Effector CD8-positive, alpha-beta T cell (primary cell): Measurements from ENCODE around the gene CYP2B6.
"Not testable (repeated sequence)": the region's sequence is repeated elsewhere in the genome, so short reads cannot be mapped to it uniquely, and the experiment has no call there.

ENCODE experiments used
- DNase-seq: peaks from one replicate; lab custom pipeline; 2025; lab: John Stamatoyannopoulos, UW
- total RNA-seq, 4 experiments: gene quantifications; one replicate each; lab custom pipeline; 2026; lab: John Stamatoyannopoulos, UW

Gene CYP2B6
- total RNA-seq, result 0 to 0.18 (median 0.09) reads per million in 4 experiments

DNA sequence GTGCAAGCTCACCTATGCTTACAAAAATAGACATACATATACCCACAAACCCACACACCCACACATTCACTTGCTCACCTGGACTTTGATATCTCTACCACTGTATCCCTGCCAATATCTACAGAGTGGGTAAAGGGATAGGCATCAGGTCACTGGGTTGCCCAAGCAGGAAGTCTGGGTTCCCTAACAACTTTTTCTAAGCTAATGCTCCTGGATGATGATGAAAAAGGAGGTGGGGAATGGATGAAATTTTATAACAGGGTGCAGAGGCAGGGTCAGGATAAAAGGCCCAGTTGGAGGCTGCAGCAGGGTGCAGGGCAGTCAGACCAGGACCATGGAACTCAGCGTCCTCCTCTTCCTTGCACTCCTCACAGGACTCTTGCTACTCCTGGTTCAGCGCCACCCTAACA is at the start of gene CYP2B6:
TSS of gene CYP2B6 (plus strand) at position 311 of the 410 bp plus-strand sequence. CDS start at position 335, 24 bp downstream.
- DNase-seq, result no peak

DNA sequence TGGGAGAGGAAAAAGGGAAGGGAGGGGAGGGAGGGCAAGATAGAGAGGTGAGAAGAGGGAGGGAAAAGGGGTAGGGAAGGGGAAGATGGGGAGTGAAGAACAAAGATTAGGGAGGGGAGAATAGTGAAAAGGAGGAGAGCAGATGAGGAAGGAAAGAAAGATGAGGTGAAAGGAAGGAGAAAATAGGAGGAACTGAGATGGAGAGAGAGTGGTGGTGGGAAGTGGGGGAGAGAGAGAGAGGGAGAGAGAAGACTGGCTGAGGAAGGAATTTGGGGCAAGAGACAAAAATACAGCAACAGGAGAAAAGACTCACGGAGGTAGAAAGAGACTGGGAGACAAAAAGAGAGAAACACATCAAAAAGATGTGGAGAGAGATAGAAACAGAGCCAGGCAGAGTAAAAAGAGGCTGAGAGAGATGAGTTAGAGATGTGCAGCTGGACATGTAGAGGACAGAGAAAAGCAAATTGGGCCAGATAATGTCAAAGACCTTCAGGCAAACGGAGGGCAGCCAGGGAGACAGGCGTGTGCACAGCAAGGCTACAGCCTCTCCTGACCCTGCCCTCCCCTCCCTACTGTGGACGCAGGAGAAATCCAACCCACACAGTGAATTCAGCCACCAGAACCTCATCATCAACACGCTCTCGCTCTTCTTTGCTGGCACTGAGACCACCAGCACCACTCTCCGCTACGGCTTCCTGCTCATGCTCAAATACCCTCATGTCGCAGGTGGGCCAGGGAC is 49.4 kb upstream of the CYP2B6 start:
- DNase-seq, result no peak

DNA sequence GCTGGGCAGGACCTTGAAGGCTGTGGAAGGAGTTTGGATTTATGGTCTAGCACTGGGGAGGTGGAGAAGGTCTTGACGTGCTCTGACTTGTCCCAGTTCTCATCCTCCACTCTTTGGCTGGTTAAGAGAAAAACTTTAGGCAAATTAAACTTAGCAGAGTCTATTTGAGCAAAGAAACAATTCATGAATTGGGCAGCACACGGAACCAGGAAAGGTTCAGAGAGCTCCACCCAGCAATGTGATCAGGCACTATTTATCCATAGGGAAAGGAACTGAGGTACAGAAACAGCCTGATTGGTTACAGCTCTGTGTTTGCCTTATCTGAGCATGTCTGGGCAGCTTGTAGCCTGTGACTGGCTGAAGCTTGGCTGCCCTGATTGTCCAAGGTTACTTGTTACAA is 45.4 kb upstream of the CYP2B6 start:
- no peak for DNase-seq

DNA sequence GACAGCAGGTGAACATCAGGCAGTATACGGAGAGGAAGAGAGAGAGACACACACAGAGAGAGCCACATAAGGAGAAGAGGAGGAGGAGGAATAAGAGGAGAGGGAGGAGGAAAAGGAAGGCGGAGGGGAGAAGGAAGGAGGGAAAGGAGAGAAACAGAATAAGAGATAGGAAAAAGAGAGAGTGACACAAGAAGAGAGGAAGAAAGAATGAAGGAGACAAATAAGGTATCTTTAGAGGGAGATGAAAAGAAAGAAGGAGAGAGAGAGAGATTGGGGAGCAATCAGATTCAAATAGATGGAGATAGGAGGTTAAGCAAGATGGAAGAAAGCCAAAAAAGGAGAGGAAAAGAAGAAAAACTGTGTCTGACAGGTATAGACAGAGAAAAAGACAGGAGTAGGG is 44.0 kb upstream of the CYP2B6 start:
- no peak for DNase-seq

DNA sequence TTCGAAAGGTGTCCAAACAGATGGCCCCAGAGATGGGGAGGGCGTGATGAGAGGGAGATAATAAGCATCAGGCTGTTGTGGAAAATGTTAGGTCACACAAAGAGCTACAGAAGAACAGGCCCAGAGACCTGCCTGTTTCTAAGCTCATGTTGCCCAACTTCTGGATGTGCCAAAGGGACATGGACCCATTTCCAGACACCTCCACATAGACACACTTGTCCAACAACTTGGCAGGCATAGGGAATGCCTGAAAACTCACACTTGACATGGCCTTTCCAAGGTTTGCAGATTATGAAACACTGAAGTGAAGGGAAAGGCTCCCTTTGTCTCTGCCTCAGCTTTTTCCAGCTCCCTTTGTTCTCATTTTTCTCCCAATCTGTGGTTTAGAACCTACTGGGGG is 43.5 kb upstream of the CYP2B6 start:
- DNase-seq, result no peak

DNA sequence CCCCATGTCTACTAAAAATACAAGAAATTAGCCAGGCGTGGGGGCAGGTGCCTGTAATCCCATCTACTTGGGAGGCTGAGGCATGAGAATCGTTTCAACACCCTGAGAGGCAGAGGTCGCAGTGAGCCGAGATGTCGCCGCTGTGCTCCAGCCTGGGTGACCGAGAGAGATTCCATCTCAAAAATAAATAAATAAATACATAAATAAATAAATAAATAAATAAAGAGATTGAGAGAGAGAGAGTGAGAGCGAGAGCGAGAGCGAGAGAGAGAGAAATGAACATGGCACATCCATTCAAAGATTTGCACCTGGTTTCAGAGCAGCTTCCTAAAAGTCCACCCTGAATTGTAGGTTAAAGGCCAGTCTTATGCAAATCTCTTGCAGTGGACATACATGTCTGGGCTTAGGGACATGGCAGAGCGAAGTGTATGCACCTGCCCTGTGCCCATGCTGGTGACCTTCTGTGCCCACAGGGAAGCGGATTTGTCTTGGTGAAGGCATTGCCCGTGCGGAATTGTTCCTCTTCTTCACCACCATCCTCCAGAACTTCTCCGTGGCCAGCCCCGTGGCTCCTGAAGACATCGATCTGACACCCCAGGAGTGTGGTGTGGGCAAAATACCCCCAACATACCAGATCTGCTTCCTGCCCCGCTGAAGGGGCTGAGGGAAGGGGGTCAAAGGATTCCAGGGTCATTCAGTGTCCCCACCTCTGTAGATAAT is 42.3 kb upstream of the CYP2B6 start:
- no peak for DNase-seq

DNA sequence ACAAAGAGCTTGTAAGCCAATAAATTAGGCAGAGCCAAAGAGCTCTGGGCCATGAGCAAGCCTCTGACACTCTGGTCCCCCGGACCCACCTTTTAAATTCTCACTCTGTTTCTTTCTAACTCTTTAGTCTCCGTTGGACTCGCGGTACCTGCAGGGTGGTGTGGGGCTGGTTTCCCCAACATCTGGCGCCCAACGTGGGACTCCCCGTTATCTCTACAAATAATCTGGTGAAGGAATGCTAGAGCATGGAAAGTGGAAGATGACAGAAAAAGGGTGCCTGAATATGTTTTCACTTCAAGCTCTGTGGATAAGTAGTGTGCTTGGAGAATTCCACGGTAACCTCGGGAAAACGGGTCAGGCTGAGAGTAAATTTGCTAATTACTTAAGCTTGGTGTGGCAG is 36.5 kb upstream of the CYP2B6 start:
- DNase-seq, result no peak

DNA sequence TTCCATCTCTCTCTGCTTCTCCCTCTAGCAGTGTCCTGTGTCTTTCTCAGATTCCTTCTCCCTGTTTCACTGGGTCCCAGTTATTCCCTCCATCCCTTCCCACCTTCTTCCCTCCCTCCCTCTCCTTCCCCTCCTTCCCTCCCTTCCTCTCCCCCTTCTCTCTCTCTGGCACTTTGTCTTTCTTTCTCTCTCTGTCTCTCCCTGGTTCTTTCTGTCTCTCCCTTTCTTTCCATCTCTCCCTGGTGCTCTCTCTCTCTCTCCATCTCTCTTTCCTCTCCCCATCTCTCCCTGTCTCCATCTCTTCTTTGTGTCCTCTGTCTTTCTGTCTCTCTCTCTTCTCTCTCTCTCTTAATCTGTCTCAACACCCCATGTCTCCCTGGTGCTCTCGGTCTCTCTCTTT is 31.7 kb upstream of the CYP2B6 start:
- DNase-seq, result no peak

DNA sequence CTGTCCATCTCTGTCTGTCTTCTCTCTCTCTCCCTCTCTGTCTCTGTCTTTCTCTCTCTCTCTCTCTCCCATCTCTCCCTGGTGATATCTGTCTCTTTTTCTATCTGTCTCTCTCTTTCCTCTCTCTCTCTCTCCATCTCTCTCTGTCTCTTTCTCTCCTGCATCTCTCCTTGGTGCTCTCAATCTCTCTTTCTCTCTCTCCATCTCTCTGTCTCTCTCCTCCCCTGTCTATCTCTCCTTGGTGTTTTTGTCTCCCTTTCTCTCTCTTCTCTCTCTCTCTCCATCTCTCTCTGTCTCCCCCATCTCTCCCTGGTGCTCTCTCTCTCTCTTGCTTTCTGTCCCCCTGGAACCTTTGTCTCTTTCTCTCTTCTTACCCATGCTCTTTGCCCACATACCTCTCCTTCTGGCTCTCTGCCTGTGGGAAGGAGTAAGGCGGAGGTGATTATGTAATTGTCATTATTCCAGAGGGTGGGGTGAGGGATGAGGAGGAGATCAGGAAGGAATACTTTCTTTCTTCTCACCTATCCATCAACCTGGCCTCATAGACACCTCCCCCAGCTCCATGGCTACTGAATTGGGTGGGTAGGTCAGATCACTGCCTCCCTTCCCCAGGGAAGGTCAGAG is 30.9 kb upstream of the CYP2B6 start:
- no peak for DNase-seq

DNA sequence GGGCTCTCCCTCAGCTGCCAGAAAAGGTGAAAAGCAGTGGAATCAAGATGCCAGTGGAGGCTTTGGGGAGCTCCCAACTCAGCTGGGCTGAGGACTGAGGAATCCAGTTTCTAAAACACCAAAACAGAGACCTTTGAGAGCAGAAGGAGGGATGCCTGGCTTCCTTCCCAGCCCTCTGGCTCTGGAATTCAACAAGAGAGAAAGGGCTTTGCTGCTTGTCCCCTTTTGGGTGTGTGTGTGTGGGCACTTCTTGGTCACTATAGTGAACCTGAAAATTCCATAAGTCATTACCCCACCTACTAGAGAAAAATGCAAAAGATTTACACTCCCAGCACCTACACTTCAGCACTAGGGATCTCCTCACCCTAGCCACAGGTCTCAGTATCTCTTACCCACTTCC is 30.3 kb upstream of the CYP2B6 start:
- DNase-seq, result no peak

DNA sequence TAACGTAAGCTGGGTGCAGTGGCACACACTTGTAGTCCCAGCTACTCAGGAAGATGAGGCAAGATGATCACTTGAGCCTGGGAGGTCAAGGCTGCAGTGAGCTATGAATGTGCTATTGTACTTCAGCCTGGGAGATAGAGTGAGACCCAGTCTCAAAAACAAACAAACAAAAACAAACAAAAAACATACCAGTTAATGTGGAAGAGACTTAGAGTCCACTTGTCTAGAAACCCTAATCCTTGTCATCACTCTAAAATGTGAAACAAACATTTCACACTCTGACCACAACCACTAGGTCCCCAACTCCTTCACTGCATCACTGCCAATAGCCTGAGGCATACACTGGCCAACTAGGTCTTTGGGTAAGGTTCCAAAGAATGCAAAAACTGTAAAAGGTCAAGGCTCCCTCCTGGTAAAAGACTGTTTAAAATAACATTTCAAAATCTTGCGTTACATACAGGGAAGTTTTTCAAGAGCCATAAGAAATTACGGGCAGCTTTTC is 28.6 kb upstream of the CYP2B6 start:
- DNase-seq, result no peak

DNA sequence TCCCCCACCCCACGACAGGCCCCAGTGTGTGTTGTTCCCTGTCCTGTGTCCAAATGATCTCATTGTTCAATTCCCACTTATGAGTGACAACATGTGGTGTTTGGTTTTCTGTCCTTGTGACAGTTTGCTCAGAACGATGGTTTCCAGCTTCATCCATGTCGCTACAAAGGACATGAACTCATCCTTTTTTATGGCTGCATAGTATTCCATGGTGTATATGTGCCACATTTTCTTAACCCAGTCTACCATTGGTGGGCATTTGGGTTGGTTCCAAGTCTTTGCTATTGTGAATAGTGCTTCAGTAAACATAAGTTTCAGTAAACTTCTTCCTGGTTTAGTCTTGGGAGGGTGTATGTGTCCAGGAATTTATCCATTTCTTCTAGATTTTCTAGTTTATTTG is 26.7 kb upstream of the CYP2B6 start:
- not testable (repeated sequence) for DNase-seq

DNA sequence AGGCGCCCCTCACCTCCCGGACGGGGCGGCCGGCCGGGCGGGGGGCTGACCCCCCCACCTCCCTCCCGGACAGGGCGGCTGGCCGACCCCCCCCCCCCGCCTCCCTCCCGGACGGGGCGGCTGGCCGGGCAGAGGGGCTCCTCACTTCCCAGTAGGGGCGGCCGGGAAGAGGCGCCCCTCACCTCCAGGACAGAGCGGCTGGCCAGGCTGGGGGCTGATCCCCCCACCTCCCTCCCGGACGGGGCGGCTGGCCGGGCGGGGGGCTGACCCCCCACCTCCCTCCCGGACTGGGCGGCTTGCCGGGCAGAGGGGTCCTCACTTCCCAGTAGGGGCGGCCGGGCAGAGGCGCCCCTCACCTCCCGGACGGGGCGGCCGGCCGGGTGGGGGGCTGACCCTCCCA is 25.7 kb upstream of the CYP2B6 start:
- DNase-seq, result not testable (repeated sequence)

DNA sequence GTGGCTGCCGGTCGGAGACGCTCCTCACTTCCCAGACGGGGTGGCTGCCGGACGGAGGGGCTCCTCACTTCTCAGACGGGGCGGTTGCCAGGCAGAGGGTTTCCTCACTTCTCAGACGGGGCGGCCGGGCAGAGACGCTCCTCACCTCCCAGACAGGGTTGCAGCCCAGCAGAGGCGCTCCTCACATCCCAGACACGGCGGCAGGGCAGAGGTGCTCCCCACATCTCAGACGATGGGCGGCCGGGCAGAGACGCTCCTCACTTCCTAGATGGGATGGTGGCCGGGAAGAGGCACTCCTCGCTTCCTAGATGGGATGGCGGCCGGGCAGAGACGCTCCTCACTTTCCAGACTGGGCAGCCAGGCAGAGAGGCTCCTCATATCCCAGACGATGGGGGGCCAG is 24.5 kb upstream of the CYP2B6 start:
- not testable (repeated sequence) for DNase-seq

DNA sequence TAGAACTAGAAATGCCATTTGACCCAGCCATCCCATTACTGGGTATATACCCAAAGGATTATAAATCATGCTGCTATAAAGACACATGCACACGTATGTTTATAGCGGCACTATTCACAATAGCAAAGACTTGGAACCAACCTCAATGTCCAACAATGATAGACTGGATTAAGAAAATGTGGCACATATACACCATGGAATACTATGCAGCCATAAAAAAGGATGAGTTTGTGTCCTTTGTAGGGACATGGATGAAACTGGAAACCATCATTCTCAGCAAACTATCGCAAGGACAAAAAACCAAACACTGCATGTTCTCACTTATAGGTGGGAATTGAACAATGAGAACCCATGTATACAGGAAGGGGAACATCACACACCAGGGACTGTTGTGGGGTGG is 23.0 kb upstream of the CYP2B6 start:
- DNase-seq, result not testable (repeated sequence)

DNA sequence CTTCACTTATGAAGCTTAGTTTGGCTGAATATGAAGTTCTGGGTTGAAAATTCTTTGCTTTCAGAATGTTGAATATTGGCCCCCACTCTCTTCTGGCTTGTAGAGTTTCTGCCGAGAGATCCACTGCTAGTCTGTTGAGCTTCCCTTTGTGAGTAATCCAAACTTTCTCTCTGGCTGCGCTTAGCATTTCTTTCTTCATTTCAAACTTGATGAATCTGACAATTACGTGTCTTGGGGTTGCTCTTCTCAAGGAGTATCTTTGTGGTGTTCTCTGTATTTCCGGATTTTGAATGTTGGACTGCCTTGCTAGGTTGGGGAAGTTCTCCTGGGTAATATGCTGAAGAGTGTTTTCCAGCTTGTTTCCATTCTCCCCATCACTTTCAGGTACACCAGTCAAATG is 21.4 kb upstream of the CYP2B6 start:
- not testable (repeated sequence) for DNase-seq

DNA sequence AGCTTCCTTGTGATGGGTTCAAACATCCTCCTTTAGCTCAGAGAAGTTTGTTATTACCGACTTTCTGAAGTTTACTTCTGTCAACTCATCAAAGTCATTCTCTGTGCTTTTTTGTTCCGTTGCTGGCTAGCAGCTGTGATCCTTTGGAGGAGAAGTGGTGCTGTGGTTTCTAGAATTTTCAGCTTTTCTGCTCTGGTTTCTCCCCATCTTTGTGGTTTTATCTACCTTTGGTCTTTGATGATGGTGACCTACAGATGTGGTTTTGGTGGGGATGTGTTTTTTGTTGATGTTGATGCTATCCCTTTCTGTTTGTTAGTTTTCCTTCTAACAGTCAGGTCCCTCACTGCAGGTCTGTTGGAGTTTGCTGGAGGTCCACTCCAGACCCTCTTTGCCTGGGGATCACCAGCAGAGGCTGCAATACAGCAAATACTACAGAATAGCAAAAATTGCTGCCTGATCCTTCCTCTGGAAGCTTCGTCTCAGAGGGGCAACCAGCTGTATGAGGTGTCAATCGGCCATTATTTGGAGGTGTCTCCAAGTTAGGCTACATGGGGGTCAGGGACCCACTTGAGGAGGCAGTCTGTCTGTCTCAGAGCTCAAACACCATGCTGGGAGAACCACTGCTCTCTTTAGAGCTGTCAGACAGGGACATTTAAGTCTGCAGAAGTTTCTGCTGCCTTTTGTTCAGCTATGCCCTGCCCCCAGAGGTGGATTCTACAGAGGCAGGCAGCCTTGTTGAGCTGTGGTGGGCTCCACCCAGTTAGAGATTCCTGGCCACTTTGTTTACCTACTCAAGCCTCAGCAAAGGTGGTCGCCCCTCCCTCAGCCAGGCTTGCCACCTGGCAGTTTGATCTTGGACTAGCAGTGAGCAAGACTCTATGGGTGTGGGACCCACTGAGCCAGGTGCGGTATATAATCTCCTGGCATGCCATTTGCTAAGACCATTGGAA is 20.4 kb upstream of the CYP2B6 start:
- not testable (repeated sequence) for DNase-seq

DNA sequence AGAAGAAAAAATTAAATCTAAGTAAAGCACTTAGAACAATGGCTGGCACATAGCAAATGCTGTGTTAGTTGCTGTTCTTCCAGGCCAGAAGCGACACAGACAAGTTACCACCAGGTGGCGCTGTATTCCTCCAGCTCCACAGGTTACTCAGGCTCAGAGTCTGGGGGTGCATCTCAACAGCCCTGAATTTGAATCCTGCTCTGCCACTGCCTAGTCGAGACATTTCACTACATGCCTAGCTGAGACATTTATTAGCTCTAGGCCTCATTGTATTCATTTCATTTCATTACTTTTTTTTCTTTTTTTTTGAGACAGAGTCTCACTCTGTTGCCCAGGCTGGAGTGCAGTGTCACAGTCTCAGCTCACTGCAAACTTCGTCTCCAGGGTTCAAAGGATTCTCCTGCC is 16.4 kb upstream of the CYP2B6 start:
- DNase-seq, result peak; percentile 63

DNA sequence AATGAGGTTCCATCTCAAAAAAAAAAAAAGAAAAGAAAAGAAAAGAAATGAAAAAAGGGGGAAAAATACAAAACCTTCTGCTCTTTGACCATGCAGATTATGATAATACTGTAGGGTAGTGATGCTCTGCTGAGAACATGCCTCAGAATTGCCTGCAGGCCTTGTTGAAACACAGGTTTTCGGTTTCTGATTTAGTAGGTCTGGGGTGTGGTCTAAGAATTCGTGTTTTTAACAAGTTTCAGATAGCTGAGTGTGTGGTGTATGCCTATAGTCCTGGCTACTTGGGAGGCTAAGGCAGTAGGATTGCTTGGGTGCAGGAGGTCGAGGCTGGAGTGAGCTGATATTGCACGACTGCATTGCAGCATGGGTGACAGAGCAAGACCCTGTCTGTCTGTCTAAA is 14.9 kb upstream of the CYP2B6 start:
- no peak for DNase-seq

DNA sequence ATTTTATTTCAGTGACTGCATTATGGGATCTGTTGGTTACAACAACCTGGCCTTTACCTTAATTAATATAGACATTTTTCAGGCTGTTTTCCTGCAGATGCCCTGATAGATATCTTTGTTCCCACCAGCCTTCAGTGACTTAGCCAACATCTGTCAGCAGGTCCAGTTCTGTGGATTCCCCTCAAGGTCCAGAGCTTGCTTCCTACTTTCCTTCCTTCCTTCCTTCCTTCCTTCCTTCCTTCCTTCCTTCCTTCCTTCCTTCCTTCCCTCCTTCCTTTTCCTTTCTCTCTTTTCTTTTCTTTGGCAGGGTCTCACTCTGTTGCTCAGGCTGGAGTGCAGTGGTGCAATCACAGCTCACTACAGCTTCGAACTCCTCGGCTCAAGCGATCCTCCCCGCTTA is 14.4 kb upstream of the CYP2B6 start:
- DNase-seq, result no peak

DNA sequence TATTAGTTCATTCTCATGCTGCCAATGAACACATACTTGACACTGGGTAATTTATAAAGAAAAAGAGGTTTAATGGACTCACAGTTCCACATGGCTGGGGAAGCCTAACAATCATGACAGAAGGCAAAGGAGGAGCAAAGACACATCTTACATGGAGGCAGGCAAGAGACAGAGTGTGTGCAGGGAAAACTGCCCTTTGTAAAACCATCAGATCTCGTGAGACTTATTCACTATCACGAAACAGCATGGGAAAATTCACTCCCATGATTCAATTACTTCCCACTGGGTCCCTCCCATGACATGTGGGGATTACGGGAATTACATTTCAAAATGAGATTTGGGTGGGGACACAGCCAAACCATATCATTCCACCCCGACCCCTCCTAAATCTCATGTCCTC is 11.3 kb upstream of the CYP2B6 start:
- DNase-seq, result not testable (repeated sequence)
